OCI-LY3 (cell line): ENCODE measurements around the gene CARD11.

Source experiments
- CTCF ChIP-seq: fragments of 200-600, 300-600 bp; sonication (generic); IDR thresholded peaks from 2 replicates; pipeline ENCODE4 v1.5.1; 2014; ENCODE audit warnings: antibody characterized with exemption, low read length, low read depth
- EZH2phosphoT487 ChIP-seq: fragments of 200-600 bp; shearing (Covaris generic); IDR thresholded peaks from 2 replicates; pipeline ENCODE4 v1.6.1; 2018; ENCODE audit warnings: antibody characterized with exemption, mixed run types, low read depth

- no peak for TF ChIP-seq CTCF
- no peak for TF ChIP-seq EZH2phosphoT487
Measured at GRCh38 chr7:2950578-2950977, 93.1 kb downstream of the CARD11 start.
